ENCODE results near the gene HUNK. TPM values are rescaled to one million over a fixed set of nuclear protein-coding genes. Genes with fewer than 3 reads are reported as not detected.

The HUNK gene
- total and polyA plus RNA-seq, 2 experiments from 2014 or later, result 0.30 to 2.5 TPM

GRCh38 chr21:31928656-31929055 lies 55.8 kb downstream of the HUNK start:
- WGBS, 2 experiments (ENCODE audit: low coverage in 1 of 2, low lambda C conversion rate in 2 of 2, missing lambda C conversion rate in 2 of 2), result 78% methylated on average over 4 of the region's 4 CpGs

GRCh38 chr21:31929548-31929947 lies 56.7 kb downstream of the HUNK start:
- no peak for DNase-seq
- in situ Hi-C loops (cut with MboI), result no loop called here
- Histone ChIP-seq H3K4me1 (ENCODE audit: insufficient read depth) (no peaks in the 10 kb centered on the region), H3K9me2 (ENCODE audit: insufficient read depth) (no peaks in the 10 kb centered on the region), H3K36me3 (ENCODE audit: low read depth) (no peaks in the 10 kb centered on the region), H3K9ac (no peak overlapping the region), H3K27ac (no peak overlapping the region), H3K79me2 (ENCODE audit: insufficient read depth) (no peaks in the 10 kb centered on the region), H3K9me3 (ENCODE audit: low read depth) (no peaks in the 10 kb centered on the region), H3K4me2 (ENCODE audit: unreplicated experiment) (no peak overlapping the region), H3K27me3 (replicated peaks; ENCODE audit: insufficient read depth) (no peaks in the 10 kb centered on the region), H3F3A (ENCODE audit: insufficient read depth) (no peaks in the 10 kb centered on the region), H3K4me3 (no peak overlapping the region), H2AFZ (no peak overlapping the region), H4K20me1 (ENCODE audit: insufficient read depth) (no peaks in the 10 kb centered on the region)
- no peak for TF ChIP-seq EZH2phosphoT487 (IDR thresholded peaks at IDR 0.05; ENCODE audit: insufficient read depth, low read depth)
- 74 to 83% methylated on average over 7 of the region's 7 CpGs for WGBS, 2 experiments (ENCODE audit: low coverage in 1 of 2, low lambda C conversion rate in 2 of 2, missing lambda C conversion rate in 2 of 2)

More at GRCh38 chr21:31928656-31929055, 55.8 kb downstream of the HUNK start:
- no peaks in the 10 kb centered on the region for H3K4me1 ChIP-seq (ENCODE audit: insufficient read depth)
- TF ChIP-seq EZH2phosphoT487 (IDR thresholded peaks at IDR 0.05; ENCODE audit: insufficient read depth, low read depth) (no peak), EZH2 (IDR thresholded peaks at IDR 0.05; ENCODE audit: insufficient read depth, poor library complexity, severe bottlenecking) (no peak)
- no peak overlapping the region for H3K4me2 ChIP-seq (ENCODE audit: unreplicated experiment)
- H3K9ac ChIP-seq, result no peak overlapping the region
- H3F3A ChIP-seq (ENCODE audit: insufficient read depth), result no peaks in the 10 kb centered on the region
- no peaks in the 10 kb centered on the region for H3K9me2 ChIP-seq (ENCODE audit: insufficient read depth)
- no peak overlapping the region for H3K27ac ChIP-seq
- in situ Hi-C loops (cut with MboI), result no loop called here
- DNase-seq, result no peak
- H3K36me3 ChIP-seq (ENCODE audit: low read depth), result no peaks in the 10 kb centered on the region
- H4K20me1 ChIP-seq (ENCODE audit: insufficient read depth), result no peaks in the 10 kb centered on the region
- no peaks in the 10 kb centered on the region for H3K27me3 ChIP-seq (replicated peaks; ENCODE audit: insufficient read depth)
- H2AFZ ChIP-seq, result no peak overlapping the region
- H3K9me3 ChIP-seq (ENCODE audit: low read depth), result no peaks in the 10 kb centered on the region
- H3K4me3 ChIP-seq, result no peak overlapping the region
- H3K79me2 ChIP-seq (ENCODE audit: insufficient read depth), result no peaks in the 10 kb centered on the region

GRCh38 chr21:31930001-31930400 lies 57.2 kb downstream of the HUNK start:
- Histone ChIP-seq H3K36me3 (ENCODE audit: low read depth) (no peaks in the 10 kb centered on the region), H2AFZ (no peak overlapping the region), H4K20me1 (ENCODE audit: insufficient read depth) (no peaks in the 10 kb centered on the region), H3K9me3 (ENCODE audit: low read depth) (no peaks in the 10 kb centered on the region), H3K4me1 (ENCODE audit: insufficient read depth) (no peaks in the 10 kb centered on the region), H3K79me2 (ENCODE audit: insufficient read depth) (no peaks in the 10 kb centered on the region), H3K9me2 (ENCODE audit: insufficient read depth) (no peaks in the 10 kb centered on the region), H3K27ac (no peak overlapping the region), H3K9ac (no peak overlapping the region), H3K4me2 (ENCODE audit: unreplicated experiment) (no peak overlapping the region), H3K4me3 (no peak overlapping the region), H3K27me3 (replicated peaks; ENCODE audit: insufficient read depth) (no peaks in the 10 kb centered on the region), H3F3A (ENCODE audit: insufficient read depth) (no peaks in the 10 kb centered on the region)
- 92 to 95% methylated on average over 7 of the region's 7 CpGs for WGBS, 2 experiments (ENCODE audit: low coverage in 1 of 2, low lambda C conversion rate in 2 of 2, missing lambda C conversion rate in 2 of 2)
- DNase-seq, result no peak
- no peak for TF ChIP-seq EZH2phosphoT487 (IDR thresholded peaks at IDR 0.05; ENCODE audit: insufficient read depth, low read depth)
- no peak for TF ChIP-seq EZH2 (IDR thresholded peaks at IDR 0.05; ENCODE audit: insufficient read depth, poor library complexity, severe bottlenecking)
- in situ Hi-C loops (cut with MboI), result no loop called here

GRCh38 chr21:31931644-31932469 lies 59.0 kb downstream of the HUNK start:
- Histone ChIP-seq H3K9me2 (ENCODE audit: insufficient read depth) (no peaks in the 10 kb centered on the region), H3K9ac (no peak overlapping the region), H2AFZ (no peak overlapping the region), H3F3A (ENCODE audit: insufficient read depth) (no peaks in the 10 kb centered on the region), H3K27me3 (replicated peaks; ENCODE audit: insufficient read depth) (no peaks in the 10 kb centered on the region), H3K36me3 (ENCODE audit: low read depth) (no peaks in the 10 kb centered on the region), H3K9me3 (ENCODE audit: low read depth) (no peaks in the 10 kb centered on the region), H3K4me1 (ENCODE audit: insufficient read depth) (no peaks in the 10 kb centered on the region), H3K27ac (no peak overlapping the region), H3K4me3 (no peak overlapping the region), H4K20me1 (ENCODE audit: insufficient read depth) (no peaks in the 10 kb centered on the region), H3K4me2 (ENCODE audit: unreplicated experiment) (no peak overlapping the region), H3K79me2 (ENCODE audit: insufficient read depth) (no peaks in the 10 kb centered on the region)
- TF ChIP-seq EZH2 (IDR thresholded peaks at IDR 0.05; ENCODE audit: insufficient read depth, poor library complexity, severe bottlenecking), result no peak
- 90 to 92% methylated on average over 23 of the region's 23 CpGs for WGBS, 2 experiments (ENCODE audit: low coverage in 1 of 2, low lambda C conversion rate in 2 of 2, missing lambda C conversion rate in 2 of 2)
- no peak for DNase-seq
- in situ Hi-C loops (cut with MboI), result no loop called here

- 94 to 100% methylated on average over 1 of the region's 1 CpG for WGBS, 2 experiments (ENCODE audit: low coverage in 1 of 2, low lambda C conversion rate in 2 of 2, missing lambda C conversion rate in 2 of 2)
- in situ Hi-C loops (cut with MboI), result no loop called here
These were observed 59.6 kb downstream of the HUNK start for GRCh38 chr21:31932470-31932764.

More at GRCh38 chr21:31932470-31932764, 59.6 kb downstream of the HUNK start:
- H4K20me1 ChIP-seq (ENCODE audit: insufficient read depth), result no peaks in the 10 kb centered on the region
- H3K36me3 ChIP-seq (ENCODE audit: low read depth), result no peaks in the 10 kb centered on the region
- H3K27me3 ChIP-seq (replicated peaks; ENCODE audit: insufficient read depth), result no peaks in the 10 kb centered on the region
- no peak overlapping the region for H3K27ac ChIP-seq
- no peak overlapping the region for H3K4me2 ChIP-seq (ENCODE audit: unreplicated experiment)
- H3K9me3 ChIP-seq (ENCODE audit: low read depth), result no peaks in the 10 kb centered on the region
- H3K9ac ChIP-seq, result no peak overlapping the region
- no peaks in the 10 kb centered on the region for H3K79me2 ChIP-seq (ENCODE audit: insufficient read depth)
- DNase-seq, result no peak
- H3K4me1 ChIP-seq (ENCODE audit: insufficient read depth), result no peaks in the 10 kb centered on the region
- no peaks in the 10 kb centered on the region for H3F3A ChIP-seq (ENCODE audit: insufficient read depth)
- no peak for TF ChIP-seq EZH2phosphoT487 (IDR thresholded peaks at IDR 0.05; ENCODE audit: insufficient read depth, low read depth)
- TF ChIP-seq EZH2 (IDR thresholded peaks at IDR 0.05; ENCODE audit: insufficient read depth, poor library complexity, severe bottlenecking), result no peak
- no peak overlapping the region for H3K4me3 ChIP-seq
- H3K9me2 ChIP-seq (ENCODE audit: insufficient read depth), result no peaks in the 10 kb centered on the region
- H2AFZ ChIP-seq, result no peak overlapping the region
